PFSK-1 (cell line): ENCODE measurements around the gene CYLD.

Experiments
- FOXP2 ChIP-seq: optimal IDR thresholded peaks from 2 replicates; pipeline ENCODE3; 2011; ENCODE audit warnings: borderline replicate concordance, control low read depth, inconsistent platforms; ENCODE audit not compliant: insufficient read depth; ENCODE audit errors: extremely low read length, extremely low read depth
- POLR2AphosphoS5 ChIP-seq: IDR thresholded peaks from 2 replicates; pipeline ENCODE4 v1.6.1; 2012; ENCODE audit warnings: low read depth, mild to moderate bottlenecking, control low read depth, low read length, moderate library complexity
- REST ChIP-seq, 2 experiments: IDR thresholded peaks; 2 replicates each; pipeline versions ENCODE4 v1.6.1 to v1.8.0; 2011 to 2012; ENCODE audit warnings: low read depth in 2 of 2, low read length in 2 of 2, control low read depth in 1 of 2, inconsistent platforms in 1 of 2, mild to moderate bottlenecking in 1 of 2, moderate library complexity in 1 of 2; ENCODE audit not compliant: insufficient read depth in 1 of 2
- SIN3A ChIP-seq: IDR thresholded peaks from 2 replicates; pipeline ENCODE4 v1.6.1; 2012; ENCODE audit warnings: mild to moderate bottlenecking, low read length, moderate library complexity, borderline replicate concordance; ENCODE audit not compliant: insufficient read depth
- TAF1 ChIP-seq: IDR thresholded peaks from 2 replicates; pipeline ENCODE4 v1.6.1; 2012; ENCODE audit warnings: low read length, control low read depth, borderline replicate concordance; ENCODE audit not compliant: insufficient read depth

Gene CYLD

GRCh38 chr16:50774960-50775359 is 33.1 kb downstream of the CYLD start:
- TF ChIP-seq REST (IDR thresholded peaks at IDR 0.05; ENCODE audit: insufficient read depth in 1 of 2, low read depth in 2 of 2, low read length in 2 of 2) = no peak
- no peak for TF ChIP-seq POLR2AphosphoS5
- no peak for TF ChIP-seq SIN3A
- TF ChIP-seq TAF1 = no peak
- no peak for TF ChIP-seq FOXP2

- TF ChIP-seq SIN3A (no peak), REST (IDR thresholded peaks at IDR 0.05; ENCODE audit: insufficient read depth in 1 of 2, low read depth in 2 of 2, low read length in 2 of 2) (no peak), TAF1 (no peak), FOXP2 (no peak), POLR2AphosphoS5 (no peak)
Observed at GRCh38 chr16:50776037-50776436, 34.2 kb downstream of the CYLD start.

GRCh38 chr16:50778284-50779163 is 36.6 kb downstream of the CYLD start:
- TF ChIP-seq SIN3A = no peak
- TF ChIP-seq FOXP2 = no peak
- no peak for TF ChIP-seq REST (IDR thresholded peaks at IDR 0.05; ENCODE audit: insufficient read depth in 1 of 2, low read depth in 2 of 2, low read length in 2 of 2)
- TF ChIP-seq TAF1 = no peak
- TF ChIP-seq POLR2AphosphoS5 = no peak

GRCh38 chr16:50781043-50781442 is 39.2 kb downstream of the CYLD start:
- TF ChIP-seq POLR2AphosphoS5 (no peak), SIN3A (no peak), REST (IDR thresholded peaks at IDR 0.05; ENCODE audit: insufficient read depth in 1 of 2, low read depth in 2 of 2, low read length in 2 of 2) (no peak), TAF1 (no peak), FOXP2 (no peak)
